Loucy (cell line): ENCODE measurements around the gene UBR1.
"Not testable (repeated sequence)": the region's sequence is repeated elsewhere in the genome, so short reads cannot be mapped to it uniquely, and the experiment has no call there.

Experiments used
- H2AFZ ChIP-seq: fragments of 200-600 bp; sonication (generic); 2 replicates; pipeline ENCODE4 v1.6.0; 2016; ENCODE audit warnings: antibody characterized with exemption, mild to moderate bottlenecking, low read length, moderate library complexity
- H3F3A ChIP-seq: fragments of 200-600 bp; 2 replicates; pipeline ENCODE4 v1.6.0; 2016; ENCODE audit warnings: antibody characterized with exemption, low read depth, mild to moderate bottlenecking
- H3K27me3 ChIP-seq: fragments of 200-600 bp; sonication (generic); 2 replicates; pipeline ENCODE4 v1.6.1; 2014; ENCODE audit warnings: low read length, mild to moderate bottlenecking; ENCODE audit not compliant: insufficient read depth, poor library complexity, severe bottlenecking
- H3K36me3 ChIP-seq: fragments of 200-600 bp; sonication (generic); 2 replicates; pipeline ENCODE4 v1.6.1; 2016; ENCODE audit warnings: low read length; ENCODE audit not compliant: insufficient read depth
- H3K4me1 ChIP-seq: fragments of 200-600 bp; sonication (generic); 2 replicates; pipeline ENCODE4 v1.5.1; 2014; ENCODE audit warnings: low read length, mild to moderate bottlenecking; ENCODE audit not compliant: insufficient read depth, poor library complexity, severe bottlenecking
- H3K4me2 ChIP-seq: fragments of 200-600 bp; sonication (generic); 2 replicates; pipeline ENCODE4 v1.6.0; 2014; ENCODE audit warnings: antibody characterized with exemption, low read length, low read depth, mild to moderate bottlenecking; ENCODE audit not compliant: poor library complexity, severe bottlenecking
- H3K4me3 ChIP-seq: fragments of 200-600 bp; sonication (generic); 2 replicates; pipeline ENCODE4 v1.5.1; 2014; ENCODE audit warnings: low read length, mild to moderate bottlenecking, mixed read lengths; ENCODE audit not compliant: poor library complexity, severe bottlenecking
- H3K79me2 ChIP-seq: fragments of 200-600 bp; sonication (generic); 2 replicates; pipeline ENCODE4 v1.6.1; 2014; ENCODE audit warnings: low read length; ENCODE audit not compliant: insufficient read depth
- H3K9ac ChIP-seq: fragments of 200-600 bp; sonication (generic); 2 replicates; pipeline ENCODE4 v1.6.0; 2014; ENCODE audit warnings: mild to moderate bottlenecking, low read depth, low read length, moderate library complexity; ENCODE audit not compliant: poor library complexity, severe bottlenecking
- H3K9me2 ChIP-seq: fragments of 200-600 bp; sonication (generic); replicated peaks from 2 replicates; pipeline ENCODE4 v1.6.1; 2016; ENCODE audit warnings: low read depth, low read length, mixed read lengths
- H3K9me3 ChIP-seq: fragments of 200-600 bp; sonication (generic); 2 replicates; pipeline ENCODE4 v1.6.1; 2014; ENCODE audit warnings: mild to moderate bottlenecking, antibody characterized with exemption, low read length, low read depth; ENCODE audit not compliant: insufficient read depth
- H4K20me1 ChIP-seq: fragments of 200-600 bp; sonication (generic); 2 replicates; pipeline ENCODE4 v1.6.0; 2014; ENCODE audit warnings: antibody characterized with exemption, low read length, mild to moderate bottlenecking; ENCODE audit not compliant: insufficient read depth, poor library complexity, severe bottlenecking
- EZH2phosphoT487 ChIP-seq: fragments of 200-600 bp; IDR thresholded peaks from 2 replicates; pipeline ENCODE4 v1.6.1; 2018; ENCODE audit warnings: antibody characterized with exemption, mild to moderate bottlenecking, moderate library complexity, borderline replicate concordance
- TF ChIP-seq, protein P1 (sequence below): fragments of 200-600 bp; sonication (generic); conservative IDR thresholded peaks from 2 replicates; pipeline ENCODE4 v1.5.1; 2014; ENCODE audit warnings: mild to moderate bottlenecking, antibody characterized with exemption, low read length

UBR1 gene

DNA sequence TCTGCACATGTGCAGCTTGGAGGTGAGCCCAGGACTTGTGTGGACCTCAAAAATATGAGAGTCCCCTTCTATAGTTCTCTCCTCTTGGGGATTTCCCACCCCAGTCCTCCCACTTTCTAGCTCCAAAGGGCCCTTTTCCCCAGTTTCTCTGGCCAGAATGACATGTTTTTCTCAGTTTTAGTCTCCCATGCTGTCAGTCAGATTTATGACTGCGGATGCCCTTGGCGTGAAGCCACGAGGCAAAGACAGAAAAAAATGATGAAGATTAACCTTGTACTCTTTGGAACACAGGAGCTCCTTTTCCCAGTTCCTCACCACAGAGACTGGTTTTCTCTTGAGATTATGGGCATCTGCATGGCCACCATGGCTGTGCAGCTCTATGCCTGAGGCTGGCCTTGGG lies 113.2 kb downstream of the UBR1 start:
- H3K4me3 ChIP-seq: no peak overlapping the region
- H3K9me3 ChIP-seq: no peaks in the 10 kb centered on the region
- peaks cover 34% of the 10 kb centered on the region; the same call in 1 of the 2 replicates for H3K36me3 ChIP-seq
- no peaks in the 10 kb centered on the region for H3K27me3 ChIP-seq
- TF ChIP-seq EZH2phosphoT487: no peak
- TF ChIP-seq, protein P1, sequence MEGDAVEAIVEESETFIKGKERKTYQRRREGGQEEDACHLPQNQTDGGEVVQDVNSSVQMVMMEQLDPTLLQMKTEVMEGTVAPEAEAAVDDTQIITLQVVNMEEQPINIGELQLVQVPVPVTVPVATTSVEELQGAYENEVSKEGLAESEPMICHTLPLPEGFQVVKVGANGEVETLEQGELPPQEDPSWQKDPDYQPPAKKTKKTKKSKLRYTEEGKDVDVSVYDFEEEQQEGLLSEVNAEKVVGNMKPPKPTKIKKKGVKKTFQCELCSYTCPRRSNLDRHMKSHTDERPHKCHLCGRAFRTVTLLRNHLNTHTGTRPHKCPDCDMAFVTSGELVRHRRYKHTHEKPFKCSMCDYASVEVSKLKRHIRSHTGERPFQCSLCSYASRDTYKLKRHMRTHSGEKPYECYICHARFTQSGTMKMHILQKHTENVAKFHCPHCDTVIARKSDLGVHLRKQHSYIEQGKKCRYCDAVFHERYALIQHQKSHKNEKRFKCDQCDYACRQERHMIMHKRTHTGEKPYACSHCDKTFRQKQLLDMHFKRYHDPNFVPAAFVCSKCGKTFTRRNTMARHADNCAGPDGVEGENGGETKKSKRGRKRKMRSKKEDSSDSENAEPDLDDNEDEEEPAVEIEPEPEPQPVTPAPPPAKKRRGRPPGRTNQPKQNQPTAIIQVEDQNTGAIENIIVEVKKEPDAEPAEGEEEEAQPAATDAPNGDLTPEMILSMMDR: no peak
- no peaks in the 10 kb centered on the region for H3F3A ChIP-seq
- H3K9me2 ChIP-seq: no peaks in the 10 kb centered on the region
- H4K20me1 ChIP-seq: no peaks in the 10 kb centered on the region
- H3K9ac ChIP-seq: no peak overlapping the region
- peaks cover 6% of the 10 kb centered on the region for H3K4me1 ChIP-seq
- H3K79me2 ChIP-seq: no peaks in the 10 kb centered on the region
- H2AFZ ChIP-seq: no peak overlapping the region
- H3K4me2 ChIP-seq: no peak overlapping the region

DNA sequence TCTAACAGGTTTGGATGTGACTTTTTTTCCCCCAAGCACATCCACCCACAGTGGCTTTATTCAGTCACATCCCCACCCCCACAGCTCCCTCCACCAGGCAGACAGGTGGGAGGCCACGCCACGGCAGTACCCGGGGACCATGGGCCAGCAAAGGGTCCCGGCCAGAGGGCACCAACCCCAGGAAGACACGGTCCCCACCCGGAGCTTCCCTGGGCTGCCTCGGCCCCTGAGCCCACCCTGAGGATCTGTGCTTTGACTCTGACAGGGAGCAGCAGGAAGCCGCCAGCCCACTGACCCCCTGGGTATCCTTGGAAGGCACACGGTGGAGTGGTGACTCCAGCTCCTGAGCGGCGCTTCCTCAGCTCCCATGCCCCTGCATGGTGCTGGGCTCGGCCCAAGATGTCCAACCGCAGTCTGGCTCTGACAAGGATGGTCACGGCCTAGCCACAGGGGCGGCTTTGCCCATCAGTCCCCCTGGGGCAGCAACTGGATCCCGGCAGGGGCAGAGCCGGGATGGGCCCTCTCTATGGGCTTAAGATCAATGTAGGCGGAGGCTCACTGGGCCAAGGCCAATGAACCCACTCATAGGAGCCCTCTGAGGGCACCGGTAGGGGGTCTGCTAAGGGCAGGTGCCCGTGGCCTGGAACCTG lies 119.0 kb downstream of the UBR1 start:
- no peak for TF ChIP-seq EZH2phosphoT487
- TF ChIP-seq, protein P1: no peak
- Histone ChIP-seq H3K4me1 (no peaks in the 10 kb centered on the region), H3K36me3 (peaks cover 57% of the 10 kb centered on the region; the same call in 1 of the 2 replicates), H2AFZ (no peak overlapping the region), H3K9me2 (no peaks in the 10 kb centered on the region), H3K4me3 (no peak overlapping the region), H3K79me2 (no peaks in the 10 kb centered on the region), H3F3A (no peaks in the 10 kb centered on the region), H3K4me2 (no peak overlapping the region), H3K9me3 (no peaks in the 10 kb centered on the region), H3K27me3 (no peaks in the 10 kb centered on the region), H4K20me1 (no peaks in the 10 kb centered on the region), H3K9ac (no peak overlapping the region)

DNA sequence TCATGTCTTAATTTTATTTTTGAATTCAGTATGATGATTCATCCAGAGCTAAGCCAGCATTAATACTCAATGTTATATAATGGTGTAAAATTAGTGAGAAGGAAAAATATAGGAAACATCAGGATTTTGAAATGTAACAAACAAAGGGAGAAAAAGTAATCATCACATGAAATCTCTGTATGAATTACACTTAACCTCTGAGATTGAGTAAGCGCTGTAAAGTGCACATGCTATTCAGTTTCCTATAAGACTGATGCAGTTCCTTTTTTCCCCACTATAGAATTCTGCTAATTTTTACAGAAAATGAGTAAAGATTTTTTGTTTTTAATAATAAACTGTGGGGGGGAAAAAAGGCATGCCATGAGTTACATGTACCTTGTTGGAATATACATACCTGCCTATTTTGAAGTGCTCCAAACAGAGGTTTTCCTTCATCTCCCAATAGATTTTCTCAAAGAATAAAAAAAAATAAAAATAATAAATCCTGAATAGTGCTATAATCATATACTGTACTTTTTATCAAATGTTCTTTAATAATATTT lies 121.3 kb downstream of the UBR1 start:
- H3K27me3 ChIP-seq: no peaks in the 10 kb centered on the region
- H3K4me2 ChIP-seq: no peak overlapping the region
- no peaks in the 10 kb centered on the region for H3K9me2 ChIP-seq
- no peaks in the 10 kb centered on the region for H3K79me2 ChIP-seq
- H4K20me1 ChIP-seq: no peaks in the 10 kb centered on the region
- no peak overlapping the region for H3K4me3 ChIP-seq
- H3F3A ChIP-seq: no peaks in the 10 kb centered on the region
- peaks cover 56% of the 10 kb centered on the region; the same call in 1 of the 2 replicates for H3K36me3 ChIP-seq
- TF ChIP-seq, protein P1: peak; percentile 13; the same call in 1 of the 2 replicates
- TF ChIP-seq EZH2phosphoT487: no peak
- no peaks in the 10 kb centered on the region for H3K4me1 ChIP-seq
- no peak overlapping the region for H2AFZ ChIP-seq
- no peak overlapping the region for H3K9ac ChIP-seq
- H3K9me3 ChIP-seq: no peaks in the 10 kb centered on the region

DNA sequence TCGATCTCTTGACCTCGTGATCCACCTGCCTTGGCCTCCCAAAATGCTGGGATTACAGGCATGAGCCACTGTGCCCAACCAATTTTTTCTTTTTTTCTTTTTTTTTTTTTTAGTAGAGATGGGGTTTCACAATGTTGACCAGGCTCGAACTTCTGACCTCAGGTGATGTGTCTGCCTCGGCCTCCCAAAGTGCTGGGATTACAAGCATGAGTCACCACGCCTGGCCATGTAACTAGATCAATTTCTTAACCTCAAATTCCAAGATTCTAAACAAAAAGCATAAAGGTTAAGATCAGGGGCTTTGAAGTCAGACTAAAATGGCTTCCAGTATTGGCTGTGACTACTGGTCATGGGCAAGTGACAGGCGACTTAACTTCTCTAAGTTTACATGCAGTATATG lies 126.7 kb downstream of the UBR1 start:
- not testable (repeated sequence) for H4K20me1 ChIP-seq, H3K9me3 ChIP-seq, H3K4me3 ChIP-seq, H2AFZ ChIP-seq, H3K79me2 ChIP-seq, H3K27me3 ChIP-seq, H3K9ac ChIP-seq, H3K4me1 ChIP-seq, H3F3A ChIP-seq, H3K4me2 ChIP-seq, H3K9me2 ChIP-seq
- peaks cover 56% of the 10 kb centered on the region for H3K36me3 ChIP-seq
